A549 (cell line): ENCODE results near the gene PDX1. TPM values are rescaled to one million over a fixed set of nuclear protein-coding genes. Genes with fewer than 3 reads are reported as not detected.

ENCODE experiments used
- ATAC-seq, 2 experiments: fragments of 200-7000 bp in 1 of 2; fragments of >200 bp in 1 of 2; cut with Nextera tagmentation in 1 of 2; cut with Tn5 transposase in 1 of 2; 3 replicates each; pipeline versions ENCODE4 v1.8.0 to v1.9.1; 2018 to 2020; ENCODE audit warnings: mild to moderate bottlenecking in 1 of 2, moderate library complexity in 1 of 2
- CTCF ChIA-PET: fragments of 300-600 bp; sonication (Branson Sonifier 250); formaldehyde crosslinking; extraction: SDS; loops from one replicate; lab custom pipeline; 2021; ENCODE audit warnings: antibody characterized with exemption, inconsistent platforms; lab: Yijun Ruan, JAX
- POLR2A ChIA-PET: fragments of 350-600 bp; formaldehyde crosslinking; extraction: SDS; loops from one replicate; lab custom pipeline; 2021; ENCODE audit warnings: antibody characterized with exemption, inconsistent platforms; lab: Yijun Ruan, JAX
- DNase-seq, 2 experiments: peaks; one replicate each; pipeline versions ENCODE4 v3.0.0 to v3.0.0-alpha.2; 2011 to 2016; ENCODE audit warnings: low read depth in 1 of 2, low spot score in 1 of 2
- FAIRE-seq: peaks from 2 replicates; lab custom pipeline; 2011; peaks lifted over from hg19 to GRCh38; lab: Jason Lieb, UNC
- H3K27ac ChIP-seq, 2 experiments: fragments of >200 bp; sonication (Bioruptor Twin); formaldehyde crosslinking; 3 replicates each; pipeline ENCODE4 v1.5.1; 2016 to 2017
- H3K4me1 ChIP-seq: fragments of >200 bp; sonication (Bioruptor Twin); formaldehyde crosslinking; 3 replicates; pipeline ENCODE4 v1.6.1; 2016
- H3K4me2 ChIP-seq: fragments of >200 bp; sonication (Bioruptor Twin); formaldehyde crosslinking; 3 replicates; pipeline ENCODE4 v1.6.1; 2016
- H3K4me3 ChIP-seq: fragments of >200 bp; sonication (Bioruptor Twin); formaldehyde crosslinking; 3 replicates; pipeline ENCODE4 v1.5.1; 2016
- H3K9me3 ChIP-seq: fragments of >200 bp; sonication (Bioruptor Twin); formaldehyde crosslinking; 3 replicates; pipeline ENCODE4 v1.6.1; 2016
- ATOH8 ChIP-seq: fragments of 250-450 bp; sonication (Bioruptor Pico); IDR thresholded peaks from 2 replicates; pipeline ENCODE4 v1.5.0; 2020; ENCODE audit warnings: low read depth, mild to moderate bottlenecking, moderate library complexity
- CBX2 ChIP-seq: fragments of 200-600 bp; sonication (generic); IDR thresholded peaks from 2 replicates; pipeline ENCODE4 v1.6.1; 2016; ENCODE audit warnings: low read depth, mild to moderate bottlenecking, borderline replicate concordance
- CHD4 ChIP-seq: fragments of 200-600 bp; sonication (generic); IDR thresholded peaks from 2 replicates; pipeline ENCODE4 v1.6.1; 2016; ENCODE audit warnings: antibody characterized with exemption, mild to moderate bottlenecking, borderline replicate concordance
- E2F6 ChIP-seq: IDR thresholded peaks from 2 replicates; pipeline ENCODE4 v1.6.1; 2012; ENCODE audit warnings: low read depth, borderline replicate concordance
- EHF ChIP-seq: fragments of 250-450 bp; sonication (Bioruptor Pico); IDR thresholded peaks from 2 replicates; pipeline ENCODE4 v1.5.0; 2020; ENCODE audit warnings: mild to moderate bottlenecking
- EHMT2 ChIP-seq: fragments of 200-600 bp; sonication (generic); IDR thresholded peaks from 2 replicates; pipeline ENCODE4 v1.6.1; 2016; ENCODE audit warnings: antibody characterized with exemption, low read depth, mild to moderate bottlenecking, moderate library complexity
- EP300 ChIP-seq, 2 experiments: fragments of >200 bp; sonication (Bioruptor Twin); formaldehyde crosslinking; IDR thresholded peaks; 2 replicates in 1 of 2; 3 replicates in 1 of 2; pipeline ENCODE4 v1.6.1; 2016 to 2017
- FOSL2 ChIP-seq, 2 experiments: fragments of 450-650 bp in 1 of 2; fragments of >200 bp in 1 of 2; sonication (Bioruptor Twin) in 1 of 2; formaldehyde crosslinking; IDR thresholded peaks; 2 replicates each; pipeline versions ENCODE4 v1.5.0 to v1.6.1; 2016 to 2020; ENCODE audit warnings: mild to moderate bottlenecking in 1 of 2, moderate library complexity in 1 of 2
- FOXS1 ChIP-seq: fragments of 250-450 bp; sonication (Bioruptor Pico); IDR thresholded peaks from 2 replicates; pipeline ENCODE4 v1.5.0; 2020; ENCODE audit warnings: mild to moderate bottlenecking, moderate library complexity
- HOXA7 ChIP-seq: fragments of 250-450 bp; sonication (Bioruptor Pico); IDR thresholded peaks from 2 replicates; pipeline ENCODE4 v1.5.0; 2020; ENCODE audit warnings: mild to moderate bottlenecking, moderate library complexity
- HOXB13 ChIP-seq: fragments of 250-450 bp; sonication (Bioruptor Pico); IDR thresholded peaks from 2 replicates; pipeline ENCODE4 v1.5.0; 2020; ENCODE audit warnings: low read depth, mild to moderate bottlenecking, moderate library complexity
- KDM5A ChIP-seq: fragments of 200-600 bp; sonication (generic); IDR thresholded peaks from 2 replicates; pipeline ENCODE4 v1.6.1; 2016; ENCODE audit warnings: antibody characterized with exemption, mild to moderate bottlenecking
- MAFK ChIP-seq: fragments of 450-650 bp; IDR thresholded peaks from 2 replicates; pipeline ENCODE4 v1.6.1; 2014; ENCODE audit not compliant: partially characterized antibody
- NFE2L2 ChIP-seq: fragments of 150-350 bp; conservative IDR thresholded peaks from 2 replicates; pipeline ENCODE4 v1.6.1; 2014; ENCODE audit warnings: low read length
- NPAS2 ChIP-seq: fragments of 250-450 bp; sonication (Bioruptor Pico); IDR thresholded peaks from 2 replicates; pipeline ENCODE4 v1.8.0; 2022; ENCODE audit warnings: mild to moderate bottlenecking, moderate library complexity, borderline replicate concordance
- NR3C1 ChIP-seq: fragments of >200 bp; sonication (Bioruptor Twin); formaldehyde crosslinking; IDR thresholded peaks from 3 replicates; pipeline ENCODE4 v1.6.1; 2017
- RAD21 ChIP-seq, 2 experiments: fragments of >200 bp in 1 of 2; sonication (Bioruptor Twin) in 1 of 2; formaldehyde crosslinking in 1 of 2; IDR thresholded peaks in 1 of 2; conservative IDR thresholded peaks in 1 of 2; 2 replicates in 1 of 2; 3 replicates in 1 of 2; pipeline ENCODE4 v1.6.1; 2012 to 2018; ENCODE audit warnings: inconsistent platforms in 1 of 2
- RCOR1 ChIP-seq: fragments of 150-350 bp; IDR thresholded peaks from 2 replicates; pipeline ENCODE4 v1.6.1; 2014; ENCODE audit warnings: antibody characterized with exemption, low read length, low read depth
- RFX5 ChIP-seq: fragments of 450-650 bp; IDR thresholded peaks from 2 replicates; pipeline ENCODE4 v1.7.1; 2014; ENCODE audit warnings: antibody characterized with exemption, mild to moderate bottlenecking, moderate library complexity
- RNF2 ChIP-seq: fragments of 200-600 bp; sonication (generic); IDR thresholded peaks from 2 replicates; pipeline ENCODE4 v1.6.1; 2016; ENCODE audit warnings: low read depth, mild to moderate bottlenecking, antibody characterized with exemption, moderate library complexity, borderline replicate concordance
- SMC3 ChIP-seq: fragments of >200 bp; sonication (Bioruptor Twin); formaldehyde crosslinking; IDR thresholded peaks from 3 replicates; pipeline ENCODE4 v1.6.1; 2018; ENCODE audit warnings: inconsistent platforms
- SREBF2 ChIP-seq: fragments of 450-650 bp; IDR thresholded peaks from 2 replicates; pipeline ENCODE4 v1.6.1; 2014; ENCODE audit warnings: mild to moderate bottlenecking, moderate library complexity
- TP53 ChIP-seq: fragments of 250-450 bp; sonication (Bioruptor Pico); IDR thresholded peaks from 2 replicates; pipeline ENCODE4 v1.5.0; 2021; ENCODE audit warnings: mild to moderate bottlenecking, moderate library complexity
- ZC3H11A ChIP-seq: fragments of 450-650 bp; IDR thresholded peaks from 2 replicates; pipeline ENCODE4 v1.6.1; 2014; ENCODE audit warnings: antibody characterized with exemption, mild to moderate bottlenecking
- ZNF302 ChIP-seq: fragments of 250-450 bp; sonication (Bioruptor Pico); IDR thresholded peaks from 2 replicates; pipeline ENCODE4 v1.9.0; 2021; ENCODE audit warnings: inconsistent platforms, mild to moderate bottlenecking, moderate library complexity
- WGBS: methylation state at CpG from one replicate; pipeline ENCODE4 v1.1.6; 2017; ENCODE audit errors: missing lambda C conversion rate; 5-methylcytosine and 5-hydroxymethylcytosine counted together
- polyA plus RNA-seq, 4 experiments: library from polyadenylated mRNA; depleted of rRNA in 3 of 4; stranded (reverse); fragments of >200 nt; fragmentation: RNase III in 1 of 4; extraction: RNeasy Plus Mini Kit Qiagen cat#74134 plus additional on column Dnase treatment in 1 of 4; gene quantifications; 2 replicates in 3 of 4; 3 replicates in 1 of 4; pipeline ENCODE4 v1.2.3, GENCODE V29; 2011 to 2017
- TF ChIP-seq, protein P1 (sequence below): fragments of 250-450 bp; sonication (Bioruptor Pico); IDR thresholded peaks from 2 replicates; pipeline ENCODE4 v1.5.0; 2021; ENCODE audit warnings: mild to moderate bottlenecking, moderate library complexity, borderline replicate concordance
- TF ChIP-seq, protein P2 (sequence below): fragments of 150-350 bp; IDR thresholded peaks from 2 replicates; pipeline ENCODE4 v1.6.1; 2014; ENCODE audit warnings: low read depth, mild to moderate bottlenecking, low read length
- TF ChIP-seq, protein P3 (sequence below): fragments of >200 bp; sonication (Bioruptor Twin); formaldehyde crosslinking; IDR thresholded peaks from 2 replicates; pipeline ENCODE4 v1.6.1; 2016
- TF ChIP-seq, protein P4 (sequence below): IDR thresholded peaks from 2 replicates; pipeline ENCODE4 v1.6.1; 2012
- TF ChIP-seq, protein P5 (sequence below): fragments of >200 bp; sonication (Bioruptor Twin); formaldehyde crosslinking; IDR thresholded peaks from 3 replicates; pipeline ENCODE4 v1.6.1; 2016

PDX1 gene
- polyA plus RNA-seq, 2 of the 4 experiments (the other 2 are of a cell fraction) = 0.04 to 0.06 TPM

DNA sequence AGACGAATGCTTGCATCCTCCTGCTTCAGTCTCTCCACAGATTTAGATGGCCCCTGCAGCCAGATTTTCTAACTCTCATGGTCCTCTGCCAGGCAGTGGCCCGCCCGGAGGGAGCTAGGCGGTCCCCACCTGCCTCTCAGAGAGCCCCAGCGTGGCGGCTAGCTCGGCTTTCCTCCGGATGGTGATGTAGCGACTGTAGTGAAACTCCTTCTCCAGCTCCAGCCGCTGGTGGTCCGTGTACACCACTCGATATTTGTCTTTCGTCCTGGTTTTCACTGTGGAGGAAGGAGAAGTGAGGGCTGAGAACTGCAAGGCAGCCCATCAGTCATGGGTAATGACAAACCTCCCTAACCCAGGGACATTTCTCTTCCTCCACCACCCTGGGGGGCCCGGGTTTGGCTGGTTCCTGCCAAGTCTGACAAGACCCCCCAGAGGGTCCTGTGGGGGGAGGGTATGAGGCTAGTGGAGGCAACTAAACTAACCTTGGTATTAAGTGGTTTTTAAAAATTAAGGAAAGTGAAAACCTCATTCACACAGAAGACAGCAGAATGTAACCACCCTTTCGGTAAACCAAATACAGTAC is 45.0 kb downstream of the PDX1 start:
- H3K4me1 ChIP-seq = peaks cover 9% of the 10 kb centered on the region

DNA sequence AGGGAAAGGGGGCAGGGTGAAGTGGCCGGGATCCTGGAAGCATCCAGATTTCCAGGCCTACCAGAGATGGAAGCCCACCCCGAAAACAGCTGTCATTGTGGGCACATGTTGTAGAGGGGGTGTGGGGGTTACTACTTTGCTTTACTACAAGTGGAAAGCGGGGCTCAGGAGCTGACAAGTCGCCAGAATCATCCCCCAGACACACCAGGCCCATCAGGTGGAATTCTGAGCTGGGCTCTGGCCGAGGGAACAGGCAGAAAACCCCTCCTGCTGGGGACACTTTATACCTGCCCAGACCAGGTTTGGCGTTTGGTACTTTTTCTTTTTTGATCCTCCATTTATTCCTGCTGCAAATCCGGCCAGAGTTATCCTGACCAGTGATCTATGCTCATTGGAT is 45.5 kb downstream of the PDX1 start:
- FAIRE-seq (no peak), DNase-seq (no peak)
- POLR2A ChIA-PET = no interaction called here
- no peak overlapping the region for H3K4me2 ChIP-seq
- TF ChIP-seq HOXB13 (no peak), MAFK (no peak), RNF2 (no peak), TP53 (CRISPR knock-in tag) (no peak), FOXS1 (no peak), KDM5A (no peak), EP300 (IDR thresholded peaks at IDR 0.05) (no peak), SREBF2 (no peak), ZC3H11A (no peak), ZNF302 (no peak), SMC3 (no peak), NR3C1 (no peak), CBX2 (no peak), RFX5 (no peak), CHD4 (no peak)
- TF ChIP-seq, protein P1, sequence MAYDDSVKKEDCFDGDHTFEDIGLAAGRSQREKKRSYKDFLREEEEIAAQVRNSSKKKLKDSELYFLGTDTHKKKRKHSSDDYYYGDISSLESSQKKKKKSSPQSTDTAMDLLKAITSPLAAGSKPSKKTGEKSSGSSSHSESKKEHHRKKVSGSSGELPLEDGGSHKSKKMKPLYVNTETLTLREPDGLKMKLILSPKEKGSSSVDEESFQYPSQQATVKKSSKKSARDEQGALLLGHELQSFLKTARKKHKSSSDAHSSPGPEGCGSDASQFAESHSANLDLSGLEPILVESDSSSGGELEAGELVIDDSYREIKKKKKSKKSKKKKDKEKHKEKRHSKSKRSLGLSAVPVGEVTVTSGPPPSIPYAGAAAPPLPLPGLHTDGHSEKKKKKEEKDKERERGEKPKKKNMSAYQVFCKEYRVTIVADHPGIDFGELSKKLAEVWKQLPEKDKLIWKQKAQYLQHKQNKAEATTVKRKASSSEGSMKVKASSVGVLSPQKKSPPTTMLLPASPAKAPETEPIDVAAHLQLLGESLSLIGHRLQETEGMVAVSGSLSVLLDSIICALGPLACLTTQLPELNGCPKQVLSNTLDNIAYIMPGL (CRISPR knock-in tag) = no peak
- TF ChIP-seq, protein P2, sequence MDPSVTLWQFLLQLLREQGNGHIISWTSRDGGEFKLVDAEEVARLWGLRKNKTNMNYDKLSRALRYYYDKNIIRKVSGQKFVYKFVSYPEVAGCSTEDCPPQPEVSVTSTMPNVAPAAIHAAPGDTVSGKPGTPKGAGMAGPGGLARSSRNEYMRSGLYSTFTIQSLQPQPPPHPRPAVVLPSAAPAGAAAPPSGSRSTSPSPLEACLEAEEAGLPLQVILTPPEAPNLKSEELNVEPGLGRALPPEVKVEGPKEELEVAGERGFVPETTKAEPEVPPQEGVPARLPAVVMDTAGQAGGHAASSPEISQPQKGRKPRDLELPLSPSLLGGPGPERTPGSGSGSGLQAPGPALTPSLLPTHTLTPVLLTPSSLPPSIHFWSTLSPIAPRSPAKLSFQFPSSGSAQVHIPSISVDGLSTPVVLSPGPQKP = no peak
- TF ChIP-seq, protein P3, sequence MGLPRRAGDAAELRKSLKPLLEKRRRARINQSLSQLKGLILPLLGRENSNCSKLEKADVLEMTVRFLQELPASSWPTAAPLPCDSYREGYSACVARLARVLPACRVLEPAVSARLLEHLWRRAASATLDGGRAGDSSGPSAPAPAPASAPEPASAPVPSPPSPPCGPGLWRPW = no peak
- TF ChIP-seq, protein P4, sequence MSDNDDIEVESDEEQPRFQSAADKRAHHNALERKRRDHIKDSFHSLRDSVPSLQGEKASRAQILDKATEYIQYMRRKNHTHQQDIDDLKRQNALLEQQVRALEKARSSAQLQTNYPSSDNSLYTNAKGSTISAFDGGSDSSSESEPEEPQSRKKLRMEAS = no peak
- TF ChIP-seq, all 56 proteins: peak for 0
- H3K4me1 ChIP-seq = peaks cover 9% of the 10 kb centered on the region
- no peak for ATAC-seq
- H3K27ac ChIP-seq = no peak overlapping the region
- CTCF ChIA-PET = interaction anchor here (1.1 to 1.4 kb wide), 3 partner anchors 12 to 430 kb away, joined by 3 to 4 read pairs (median 3); no protein-coding TSS in a partner anchor
- WGBS = 81% methylated on average over 7 of the region's 7 CpGs
- H3K4me3 ChIP-seq = no peak overlapping the region
- H3K9me3 ChIP-seq = no peaks in the 10 kb centered on the region

More for the DNA sequence above, 45.0 kb downstream of the PDX1 start:
- ATAC-seq (no peak), FAIRE-seq (no peak), DNase-seq (no peak)
- no peak overlapping the region for H3K27ac ChIP-seq
- CTCF ChIA-PET = interaction anchor here (0.9 to 1.1 kb wide), 3 partner anchors 11 to 603 kb away, joined by 3 to 4 read pairs (median 3); no protein-coding TSS in a partner anchor
- no peak for TF ChIP-seq NR3C1
- TF ChIP-seq FOSL2 (IDR thresholded peaks at IDR 0.05) = no peak
- TF ChIP-seq FOSL2 (CRISPR knock-in tag; IDR thresholded peaks at IDR 0.05) = no peak
- TF ChIP-seq, protein P1 (CRISPR knock-in tag) = no peak
- TF ChIP-seq EHF (CRISPR knock-in tag) = no peak
- TF ChIP-seq, protein P5, sequence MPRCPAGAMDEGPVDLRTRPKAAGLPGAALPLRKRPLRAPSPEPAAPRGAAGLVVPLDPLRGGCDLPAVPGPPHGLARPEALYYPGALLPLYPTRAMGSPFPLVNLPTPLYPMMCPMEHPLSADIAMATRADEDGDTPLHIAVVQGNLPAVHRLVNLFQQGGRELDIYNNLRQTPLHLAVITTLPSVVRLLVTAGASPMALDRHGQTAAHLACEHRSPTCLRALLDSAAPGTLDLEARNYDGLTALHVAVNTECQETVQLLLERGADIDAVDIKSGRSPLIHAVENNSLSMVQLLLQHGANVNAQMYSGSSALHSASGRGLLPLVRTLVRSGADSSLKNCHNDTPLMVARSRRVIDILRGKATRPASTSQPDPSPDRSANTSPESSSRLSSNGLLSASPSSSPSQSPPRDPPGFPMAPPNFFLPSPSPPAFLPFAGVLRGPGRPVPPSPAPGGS = no peak
- no peak for TF ChIP-seq EHMT2
- TF ChIP-seq ATOH8 (CRISPR knock-in tag) = no peak
- TF ChIP-seq NPAS2 (CRISPR knock-in tag) = no peak
- TF ChIP-seq NFE2L2 = no peak
- TF ChIP-seq RAD21 (conservative IDR thresholded peaks at IDR 0.05 in 1 of 2, IDR thresholded peaks at IDR 0.05 in 1 of 2) = no peak
- no peak for TF ChIP-seq E2F6
- TF ChIP-seq RCOR1 = no peak
- no peak for TF ChIP-seq HOXA7
- no peak for TF ChIP-seq EP300 (IDR thresholded peaks at IDR 0.05)
- no peak overlapping the region for H3K4me3 ChIP-seq
- POLR2A ChIA-PET = no interaction called here
- no peaks in the 10 kb centered on the region for H3K9me3 ChIP-seq
- no peak overlapping the region for H3K4me2 ChIP-seq
- WGBS = 87% methylated on average over 12 of the region's 15 CpGs
